GM12801 (cell line): ENCODE data around the gene FAN1.

Experiments used
- CTCF ChIP-seq: IDR thresholded peaks from one replicate; pipeline ENCODE4 v1.5.1; 2011; ENCODE audit warnings: control low read depth; ENCODE audit not compliant: insufficient read length; ENCODE audit errors: extremely low read depth

FAN1 gene

GRCh38 chr15:30984118-30984517, 80.4 kb downstream of the FAN1 start:
- TF ChIP-seq CTCF, result no peak

- TF ChIP-seq CTCF, result no peak
These were observed 80.8 kb downstream of the FAN1 start for GRCh38 chr15:30984542-30984941.

GRCh38 chr15:30985081-30985531, 81.4 kb downstream of the FAN1 start:
- TF ChIP-seq CTCF, result no peak

GRCh38 chr15:30990036-30990435, 86.3 kb downstream of the FAN1 start:
- TF ChIP-seq CTCF, result no peak

GRCh38 chr15:30990446-30991254, 86.9 kb downstream of the FAN1 start:
- no peak for TF ChIP-seq CTCF

GRCh38 chr15:30991255-30992235, 87.8 kb downstream of the FAN1 start, which contains the start of gene MTMR10:
Gene MTMR10 (minus strand): TSS chr15:30991628. CDS start chr15:30991506, 122 bp downstream.
- no peak for TF ChIP-seq CTCF

- TF ChIP-seq CTCF, result no peak
These were observed 88.6 kb downstream of the FAN1 start for GRCh38 chr15:30992249-30992864.
